ENCODE measurements around the gene AFF3. TPM values are rescaled to one million over a fixed set of nuclear protein-coding genes. Genes with fewer than 3 reads are reported as not detected.

The AFF3 gene
- total RNA-seq, 3 donors from 2014 or later (not counting 1 experiment from before 2014, with no cell fraction given) = 4.6 to 9.6 (median 5.6) TPM

GRCh38 chr2:99878581-99879350 is 263.6 kb downstream of the AFF3 start:
- Histone ChIP-seq H3K9me3 (ENCODE audit: control insufficient read depth, insufficient read depth, low read length) (no peaks in the 10 kb centered on the region), H3K27ac (ENCODE audit: low read length) (no peak overlapping the region), H3K4me3 (ENCODE audit: low read length) (no peak overlapping the region), H3K36me3 (ENCODE audit: control insufficient read depth, insufficient read depth, low read length) (no peaks in the 10 kb centered on the region), H3K27me3 (ENCODE audit: control insufficient read depth, insufficient read depth, low read length) (no peaks in the 10 kb centered on the region), H3K4me1 (ENCODE audit: control insufficient read depth, insufficient read depth, low read length) (no peaks in the 10 kb centered on the region)
- Mint-ChIP-seq H3K4me3 (no peak overlapping the region), H3K9me3 (no peaks in the 10 kb centered on the region), H3K36me3 (no peaks in the 10 kb centered on the region), H3K4me1 (no peaks in the 10 kb centered on the region), H3K27me3 (ENCODE audit: low read depth in 2 of 2) (no peaks in the 10 kb centered on the region), H3K27ac (no peak overlapping the region)
- intact Hi-C loops (cut with micrococcal nuclease) = no loop called here
- ATAC-seq (no peak), DNase-seq (no peak)
- TF ChIP-seq CTCF (IDR thresholded peaks at IDR 0.05) = no peak
- WGBS (ENCODE audit: insufficient coverage) = 93% methylated on average over 5 of the region's 5 CpGs

- WGBS (ENCODE audit: insufficient coverage) = 64% methylated on average over 4 of the region's 4 CpGs
- no peak overlapping the region for H3K27ac ChIP-seq (ENCODE audit: low read length)
- H3K9me3 Mint-ChIP-seq = no peaks in the 10 kb centered on the region
- H3K27ac Mint-ChIP-seq = no peak overlapping the region
- H3K27me3 Mint-ChIP-seq (ENCODE audit: low read depth in 2 of 2) = no peaks in the 10 kb centered on the region
- H3K9me3 ChIP-seq (ENCODE audit: control insufficient read depth, insufficient read depth, low read length) = no peaks in the 10 kb centered on the region
- no peak for TF ChIP-seq CTCF (IDR thresholded peaks at IDR 0.05)
- intact Hi-C loops (cut with micrococcal nuclease) = no loop called here
- DNase-seq (no peak), ATAC-seq (no peak)
- no peaks in the 10 kb centered on the region for H3K4me1 Mint-ChIP-seq
- no peaks in the 10 kb centered on the region for H3K4me1 ChIP-seq (ENCODE audit: control insufficient read depth, insufficient read depth, low read length)
- H3K4me3 ChIP-seq (ENCODE audit: low read length) = no peak overlapping the region
- H3K4me3 Mint-ChIP-seq = no peak overlapping the region
- H3K36me3 Mint-ChIP-seq = no peaks in the 10 kb centered on the region
- H3K36me3 ChIP-seq (ENCODE audit: control insufficient read depth, insufficient read depth, low read length) = no peaks in the 10 kb centered on the region
- no peaks in the 10 kb centered on the region for H3K27me3 ChIP-seq (ENCODE audit: control insufficient read depth, insufficient read depth, low read length)
Observed at GRCh38 chr2:99877963-99878362, 264.4 kb downstream of the AFF3 start.

GRCh38 chr2:99876956-99877355 is 265.4 kb downstream of the AFF3 start:
- TF ChIP-seq CTCF (IDR thresholded peaks at IDR 0.05) = no peak
- ATAC-seq (no peak), DNase-seq (no peak)
- H3K4me1 Mint-ChIP-seq = no peaks in the 10 kb centered on the region
- no peaks in the 10 kb centered on the region for H3K27me3 ChIP-seq (ENCODE audit: control insufficient read depth, insufficient read depth, low read length)
- H3K4me3 Mint-ChIP-seq = no peak overlapping the region
- H3K4me1 ChIP-seq (ENCODE audit: control insufficient read depth, insufficient read depth, low read length) = no peaks in the 10 kb centered on the region
- no peak overlapping the region for H3K27ac Mint-ChIP-seq
- H3K27me3 Mint-ChIP-seq (ENCODE audit: low read depth in 2 of 2) = no peaks in the 10 kb centered on the region
- H3K36me3 ChIP-seq (ENCODE audit: control insufficient read depth, insufficient read depth, low read length) = no peaks in the 10 kb centered on the region
- no peaks in the 10 kb centered on the region for H3K36me3 Mint-ChIP-seq
- no peaks in the 10 kb centered on the region for H3K9me3 ChIP-seq (ENCODE audit: control insufficient read depth, insufficient read depth, low read length)
- H3K27ac ChIP-seq (ENCODE audit: low read length) = no peak overlapping the region
- H3K9me3 Mint-ChIP-seq = no peaks in the 10 kb centered on the region
- intact Hi-C loops (cut with micrococcal nuclease) = no loop called here
- WGBS (ENCODE audit: insufficient coverage) = 92% methylated on average over 3 of the region's 3 CpGs
- H3K4me3 ChIP-seq (ENCODE audit: low read length) = no peak overlapping the region

All from natural killer cell (primary cell).